ENCODE measurements around the gene BICC1.

BICC1 gene

DNA sequence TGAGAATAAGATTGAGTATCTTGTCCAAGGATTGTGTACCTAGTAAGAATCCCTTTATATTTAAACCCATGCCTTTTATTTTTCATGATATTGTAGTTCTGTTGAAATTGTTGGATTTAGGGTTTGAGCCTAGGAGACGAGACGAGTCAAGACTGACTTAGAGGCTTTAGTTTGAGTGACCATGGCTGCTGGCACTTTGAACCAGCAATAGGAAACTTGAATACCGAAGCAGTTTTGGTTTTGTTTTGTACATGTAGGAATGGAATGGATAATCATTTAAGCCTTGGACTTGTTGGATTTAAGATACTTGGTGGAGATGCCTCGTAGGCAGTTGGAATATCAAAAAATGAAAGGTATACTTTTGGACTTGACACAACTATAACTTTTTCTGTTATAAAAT is 229.0 kb downstream of the BICC1 start:
- Histone ChIP-seq H4K20me1 (ENCODE audit: insufficient read depth, low read length) (no peaks in the 10 kb centered on the region), H3K9ac (ENCODE audit: low read length) (no peak overlapping the region), H3K9me2 (ENCODE audit: low read depth, low read length) (no peaks in the 10 kb centered on the region), H3K36me3 (ENCODE audit: insufficient read depth, low read length) (no peaks in the 10 kb centered on the region), H3K27ac (ENCODE audit: low read depth, low read length, poor library complexity, severe bottlenecking) (no peak overlapping the region), H3K4me2 (ENCODE audit: low read length) (no peak overlapping the region), H2AFZ (ENCODE audit: low read length) (no peak overlapping the region), H3K27me3 (ENCODE audit: insufficient read depth, low read length) (no peaks in the 10 kb centered on the region), H3K4me1 (ENCODE audit: insufficient read depth, low read length, severe bottlenecking) (no peaks in the 10 kb centered on the region), H3F3A (ENCODE audit: insufficient read depth, low read length) (no peaks in the 10 kb centered on the region), H3K9me3 (ENCODE audit: low read length) (no peaks in the 10 kb centered on the region), H3K79me2 (ENCODE audit: insufficient read depth, low read length) (no peaks in the 10 kb centered on the region), H3K4me3 (ENCODE audit: low read depth, low read length, poor library complexity, severe bottlenecking) (no peak overlapping the region)
- TF ChIP-seq, protein P1, sequence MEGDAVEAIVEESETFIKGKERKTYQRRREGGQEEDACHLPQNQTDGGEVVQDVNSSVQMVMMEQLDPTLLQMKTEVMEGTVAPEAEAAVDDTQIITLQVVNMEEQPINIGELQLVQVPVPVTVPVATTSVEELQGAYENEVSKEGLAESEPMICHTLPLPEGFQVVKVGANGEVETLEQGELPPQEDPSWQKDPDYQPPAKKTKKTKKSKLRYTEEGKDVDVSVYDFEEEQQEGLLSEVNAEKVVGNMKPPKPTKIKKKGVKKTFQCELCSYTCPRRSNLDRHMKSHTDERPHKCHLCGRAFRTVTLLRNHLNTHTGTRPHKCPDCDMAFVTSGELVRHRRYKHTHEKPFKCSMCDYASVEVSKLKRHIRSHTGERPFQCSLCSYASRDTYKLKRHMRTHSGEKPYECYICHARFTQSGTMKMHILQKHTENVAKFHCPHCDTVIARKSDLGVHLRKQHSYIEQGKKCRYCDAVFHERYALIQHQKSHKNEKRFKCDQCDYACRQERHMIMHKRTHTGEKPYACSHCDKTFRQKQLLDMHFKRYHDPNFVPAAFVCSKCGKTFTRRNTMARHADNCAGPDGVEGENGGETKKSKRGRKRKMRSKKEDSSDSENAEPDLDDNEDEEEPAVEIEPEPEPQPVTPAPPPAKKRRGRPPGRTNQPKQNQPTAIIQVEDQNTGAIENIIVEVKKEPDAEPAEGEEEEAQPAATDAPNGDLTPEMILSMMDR (IDR thresholded peaks at IDR 0.05; ENCODE audit: low read length), result no peak
- no peak for TF ChIP-seq EZH2 (IDR thresholded peaks at IDR 0.05; ENCODE audit: borderline replicate concordance, low read length)

DNA sequence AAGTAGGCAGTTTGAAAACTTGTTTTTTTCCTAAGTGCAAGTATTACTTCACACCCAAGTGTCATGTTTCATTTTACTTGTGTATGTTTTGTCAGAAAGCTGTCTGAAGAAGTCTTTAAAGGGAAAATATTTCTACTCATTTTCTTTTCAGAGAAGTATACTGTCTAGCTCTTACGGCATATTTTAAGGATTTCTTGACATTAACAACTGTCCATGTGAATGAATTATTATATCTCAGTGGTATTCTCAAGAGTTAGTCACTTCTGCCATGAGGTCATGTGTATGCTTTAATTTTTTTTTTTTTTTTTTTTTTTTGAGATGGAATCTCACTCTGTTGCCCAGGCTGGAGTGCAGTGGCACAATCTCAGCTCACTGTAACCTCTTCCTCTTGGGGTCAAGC is 229.5 kb downstream of the BICC1 start:
- H3K4me1 ChIP-seq (ENCODE audit: insufficient read depth, low read length, severe bottlenecking), result no peaks in the 10 kb centered on the region
- no peak overlapping the region for H3K4me3 ChIP-seq (ENCODE audit: low read depth, low read length, poor library complexity, severe bottlenecking)

DNA sequence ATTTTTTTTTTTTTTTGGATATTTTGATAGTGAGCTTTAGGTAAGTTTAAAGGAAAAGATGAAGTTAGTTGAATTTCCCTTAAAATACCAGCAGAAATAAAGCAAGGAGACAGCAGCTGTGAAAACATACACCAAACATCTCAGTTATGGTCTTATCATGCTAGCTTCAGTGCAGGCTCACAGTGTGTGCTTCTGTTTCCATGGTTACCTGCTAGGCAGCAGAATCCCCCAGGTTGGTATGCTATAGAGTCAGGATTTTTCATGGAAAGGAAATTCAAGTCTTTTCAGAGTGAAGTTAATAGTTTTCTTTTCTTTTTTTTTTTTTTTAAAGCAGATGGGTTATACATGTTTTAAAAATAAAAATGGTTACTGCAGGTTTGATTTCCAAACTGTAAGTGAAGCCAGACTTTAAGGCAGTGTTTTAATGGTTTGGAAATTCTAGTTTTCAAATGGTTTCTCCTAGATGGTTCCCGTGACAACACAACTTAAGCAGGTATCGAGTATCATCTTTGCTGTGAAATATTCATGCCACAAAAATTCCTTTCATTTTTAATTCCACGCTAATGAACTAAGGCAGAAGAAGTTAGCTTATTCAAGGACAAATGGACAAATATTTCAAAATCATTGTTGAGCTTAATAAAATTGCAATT is 230.9 kb downstream of the BICC1 start:
- H3K79me2 ChIP-seq (ENCODE audit: insufficient read depth, low read length), result no peaks in the 10 kb centered on the region
- no peaks in the 10 kb centered on the region for H3K36me3 ChIP-seq (ENCODE audit: insufficient read depth, low read length)
- no peak overlapping the region for H3K4me2 ChIP-seq (ENCODE audit: low read length)
- no peaks in the 10 kb centered on the region for H3F3A ChIP-seq (ENCODE audit: insufficient read depth, low read length)
- H3K4me3 ChIP-seq (ENCODE audit: low read depth, low read length, poor library complexity, severe bottlenecking), result no peak overlapping the region
- no peak overlapping the region for H3K27ac ChIP-seq (ENCODE audit: low read depth, low read length, poor library complexity, severe bottlenecking)
- H4K20me1 ChIP-seq (ENCODE audit: insufficient read depth, low read length), result no peaks in the 10 kb centered on the region
- no peaks in the 10 kb centered on the region for H3K9me3 ChIP-seq (ENCODE audit: low read length)
- H2AFZ ChIP-seq (ENCODE audit: low read length), result no peak overlapping the region
- TF ChIP-seq EZH2 (IDR thresholded peaks at IDR 0.05; ENCODE audit: borderline replicate concordance, low read length), result no peak
- TF ChIP-seq, protein P1 (IDR thresholded peaks at IDR 0.05; ENCODE audit: low read length), result no peak
- H3K27me3 ChIP-seq (ENCODE audit: insufficient read depth, low read length), result no peaks in the 10 kb centered on the region
- no peaks in the 10 kb centered on the region for H3K9me2 ChIP-seq (ENCODE audit: low read depth, low read length)
- H3K9ac ChIP-seq (ENCODE audit: low read length), result no peak overlapping the region
- no peaks in the 10 kb centered on the region for H3K4me1 ChIP-seq (ENCODE audit: insufficient read depth, low read length, severe bottlenecking)

More for the DNA sequence above, 229.5 kb downstream of the BICC1 start:
- H3K79me2 ChIP-seq (ENCODE audit: insufficient read depth, low read length), result no peaks in the 10 kb centered on the region
- no peak overlapping the region for H3K4me2 ChIP-seq (ENCODE audit: low read length)
- no peaks in the 10 kb centered on the region for H3F3A ChIP-seq (ENCODE audit: insufficient read depth, low read length)
- no peaks in the 10 kb centered on the region for H3K9me2 ChIP-seq (ENCODE audit: low read depth, low read length)
- H4K20me1 ChIP-seq (ENCODE audit: insufficient read depth, low read length), result no peaks in the 10 kb centered on the region
- TF ChIP-seq EZH2 (IDR thresholded peaks at IDR 0.05; ENCODE audit: borderline replicate concordance, low read length), result no peak
- TF ChIP-seq, protein P1 (IDR thresholded peaks at IDR 0.05; ENCODE audit: low read length), result no peak
- no peak overlapping the region for H2AFZ ChIP-seq (ENCODE audit: low read length)
- H3K9ac ChIP-seq (ENCODE audit: low read length), result no peak overlapping the region
- H3K27me3 ChIP-seq (ENCODE audit: insufficient read depth, low read length), result no peaks in the 10 kb centered on the region
- no peak overlapping the region for H3K27ac ChIP-seq (ENCODE audit: low read depth, low read length, poor library complexity, severe bottlenecking)
- no peaks in the 10 kb centered on the region for H3K36me3 ChIP-seq (ENCODE audit: insufficient read depth, low read length)
- no peaks in the 10 kb centered on the region for H3K9me3 ChIP-seq (ENCODE audit: low read length)

All from OCI-LY1 (cell line).